DOHH2 (cell line): ENCODE data around the gene LAMB2.

ENCODE experiments used
- EZH2phosphoT487 ChIP-seq: fragments of 200-600 bp; sonication (generic); IDR thresholded peaks from 2 replicates; pipeline ENCODE4 v1.6.1; 2017; ENCODE audit warnings: borderline replicate concordance, mild to moderate bottlenecking, antibody characterized with exemption, low read length, moderate library complexity, mixed read lengths
- TF ChIP-seq, protein P1 (sequence below): fragments of 200-600 bp; sonication (generic); IDR thresholded peaks from one replicate; pipeline ENCODE4 v1.5.1; 2014; ENCODE audit warnings: antibody characterized with exemption, mild to moderate bottlenecking, low read depth, low read length; ENCODE audit not compliant: poor library complexity, severe bottlenecking

DNA sequence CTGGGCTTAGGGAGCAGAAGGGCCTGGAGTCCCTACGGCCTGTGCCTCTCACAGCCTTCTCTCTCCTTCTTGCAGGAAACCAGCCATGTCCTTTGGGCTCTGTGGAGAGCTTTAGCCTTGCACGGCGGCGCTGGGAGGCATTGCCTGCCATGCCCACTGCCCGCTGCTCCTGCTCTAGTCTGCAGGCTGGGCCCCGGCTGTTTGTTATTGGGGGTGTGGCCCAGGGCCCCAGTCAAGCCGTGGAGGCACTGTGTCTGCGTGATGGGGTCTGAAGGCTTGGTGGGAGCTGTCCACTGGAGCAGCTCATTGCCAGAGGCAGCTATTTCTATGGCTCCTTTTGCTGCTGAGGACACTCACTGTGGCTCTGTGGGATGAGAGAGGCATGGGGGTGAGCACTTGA lies 42.7 kb upstream of the LAMB2 start:
- TF ChIP-seq, protein P1, sequence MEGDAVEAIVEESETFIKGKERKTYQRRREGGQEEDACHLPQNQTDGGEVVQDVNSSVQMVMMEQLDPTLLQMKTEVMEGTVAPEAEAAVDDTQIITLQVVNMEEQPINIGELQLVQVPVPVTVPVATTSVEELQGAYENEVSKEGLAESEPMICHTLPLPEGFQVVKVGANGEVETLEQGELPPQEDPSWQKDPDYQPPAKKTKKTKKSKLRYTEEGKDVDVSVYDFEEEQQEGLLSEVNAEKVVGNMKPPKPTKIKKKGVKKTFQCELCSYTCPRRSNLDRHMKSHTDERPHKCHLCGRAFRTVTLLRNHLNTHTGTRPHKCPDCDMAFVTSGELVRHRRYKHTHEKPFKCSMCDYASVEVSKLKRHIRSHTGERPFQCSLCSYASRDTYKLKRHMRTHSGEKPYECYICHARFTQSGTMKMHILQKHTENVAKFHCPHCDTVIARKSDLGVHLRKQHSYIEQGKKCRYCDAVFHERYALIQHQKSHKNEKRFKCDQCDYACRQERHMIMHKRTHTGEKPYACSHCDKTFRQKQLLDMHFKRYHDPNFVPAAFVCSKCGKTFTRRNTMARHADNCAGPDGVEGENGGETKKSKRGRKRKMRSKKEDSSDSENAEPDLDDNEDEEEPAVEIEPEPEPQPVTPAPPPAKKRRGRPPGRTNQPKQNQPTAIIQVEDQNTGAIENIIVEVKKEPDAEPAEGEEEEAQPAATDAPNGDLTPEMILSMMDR, result no peak
- TF ChIP-seq EZH2phosphoT487, result no peak
